NCI-H2227 (cell line): ENCODE results near the gene AGPAT4.

Source experiments
- DNase-seq: peaks from one replicate; lab custom pipeline; 2025; ENCODE audit not compliant: unreplicated experiment; lab: John Stamatoyannopoulos, UW

Gene AGPAT4

GRCh38 chr6:161256407-161256806 lies 17.5 kb downstream of the AGPAT4 start:
- DNase-seq: no peak

- no peak for DNase-seq
Measured at GRCh38 chr6:161255518-161255917, 18.3 kb downstream of the AGPAT4 start.

- no peak for DNase-seq
Measured at GRCh38 chr6:161254464-161255253, 19.2 kb downstream of the AGPAT4 start.

- no peak for DNase-seq
Measured at GRCh38 chr6:161254126-161254463, 19.8 kb downstream of the AGPAT4 start.

- no peak for DNase-seq
Measured at GRCh38 chr6:161251345-161251744, 22.5 kb downstream of the AGPAT4 start.

- no peak for DNase-seq
Measured at GRCh38 chr6:161249327-161249726, 24.5 kb downstream of the AGPAT4 start.

- no peak for DNase-seq
Measured at GRCh38 chr6:161246725-161247124, 27.1 kb downstream of the AGPAT4 start.

GRCh38 chr6:161245363-161245762 lies 28.5 kb downstream of the AGPAT4 start:
- no peak for DNase-seq

- no peak for DNase-seq
Measured at GRCh38 chr6:161244725-161245124, 29.1 kb downstream of the AGPAT4 start.

GRCh38 chr6:161242779-161243693 lies 30.8 kb downstream of the AGPAT4 start:
- no peak for DNase-seq

- DNase-seq: no peak
Measured at GRCh38 chr6:161242113-161242512, 31.7 kb downstream of the AGPAT4 start.

- no peak for DNase-seq
Measured at GRCh38 chr6:161239001-161239400, 34.9 kb downstream of the AGPAT4 start.

- DNase-seq: no peak
Measured at GRCh38 chr6:161238500-161238899, 35.4 kb downstream of the AGPAT4 start.

GRCh38 chr6:161238081-161238480 lies 35.8 kb downstream of the AGPAT4 start:
- DNase-seq: no peak

GRCh38 chr6:161237176-161237575 lies 36.7 kb downstream of the AGPAT4 start:
- DNase-seq: no peak

GRCh38 chr6:161235776-161236633 lies 37.9 kb downstream of the AGPAT4 start:
- DNase-seq: no peak

- DNase-seq: no peak
Measured at GRCh38 chr6:161233986-161234661, 39.7 kb downstream of the AGPAT4 start.

GRCh38 chr6:161232467-161232866 lies 41.4 kb downstream of the AGPAT4 start:
- no peak for DNase-seq

GRCh38 chr6:161232010-161232409 lies 41.9 kb downstream of the AGPAT4 start:
- DNase-seq: no peak

GRCh38 chr6:161230339-161230738 lies 43.5 kb downstream of the AGPAT4 start:
- no peak for DNase-seq
